Adrenal gland (tissue), 12 donors: ENCODE data around the gene SPTLC1. TPM values are rescaled to one million over a fixed set of nuclear protein-coding genes. Genes with fewer than 3 reads are reported as not detected.
"Not testable (repeated sequence)": the region's sequence is repeated elsewhere in the genome, so short reads cannot be mapped to it uniquely, and the experiment has no call there.

Source experiments
- DNase-seq, 7 donors: peaks; one replicate each; pipeline ENCODE4 v3.0.0-alpha.2; 2019 to 2020
- H3K27ac ChIP-seq, 5 donors: fragments of 200-600 bp; sonication (generic) in 4 of 5; 1 replicate in 3 of 5; 2 replicates in 2 of 5; pipeline versions ENCODE4 v1.5.1 to v1.8.0; 2016 to 2020; ENCODE audit warnings: mild to moderate bottlenecking in 1 of 5
- H3K27me3 ChIP-seq: fragments of 200-600 bp; 2 replicates; pipeline ENCODE4 v1.8.0; 2021
- H3K36me3 ChIP-seq, 2 donors: fragments of 200-600 bp; replicated peaks in 1 of 2; 1 replicate in 1 of 2; 2 replicates in 1 of 2; pipeline versions ENCODE4 v1.5.1 to v1.8.0; 2018 to 2022
- H3K4me1 ChIP-seq, 2 donors: fragments of 200-600 bp; replicated peaks in 1 of 2; 1 replicate in 1 of 2; 2 replicates in 1 of 2; pipeline versions ENCODE4 v1.5.1 to v1.8.0; 2018 to 2021
- H3K4me3 ChIP-seq, 4 donors: fragments of 200-600 bp; sonication (generic) in 3 of 4; one replicate each; pipeline ENCODE4 v1.5.1; 2016 to 2018
- H3K9me3 ChIP-seq, 3 donors: fragments of 200-600 bp; sonication (generic) in 1 of 3; replicated peaks in 1 of 3; 1 replicate in 2 of 3; 2 replicates in 1 of 3; pipeline versions ENCODE4 v1.5.1 to v1.8.0; 2016 to 2021
- POLR2A ChIP-seq, 2 donors: fragments of 450-650 bp; IDR thresholded peaks; one replicate each; pipeline ENCODE4 v1.6.1; 2017; ENCODE audit warnings: antibody characterized with exemption in 2 of 2, mild to moderate bottlenecking in 2 of 2, moderate library complexity in 1 of 2
- WGBS, 4 donors: extraction: QIAGEN DNeasy Blood & Tissue Kit in 2 of 4; methylation state at CpG; one replicate each; pipeline versions ENCODE4 v1.1.5 to v1.1.7; 2013 to 2017; 5-methylcytosine and 5-hydroxymethylcytosine counted together
- intact Hi-C, 2 donors: fragments of 100-400 bp; cut with DNase I; formaldehyde crosslinking; loops; one replicate each; pipeline versions ENCODE4 v1.14.1 to v1.15.0; 2022 to 2023
- polyA plus RNA-seq, 3 donors: library from polyadenylated mRNA; stranded (reverse); fragments of 200-250 nt in 2 of 3; fragments of 350-450 nt in 1 of 3; fragmentation: Illumina TruSeq in 1 of 3; extraction: RNeasy Lipid Tissue Mini Kit (QIAGEN cat#74804) in 1 of 3; gene quantifications; one replicate each; pipeline ENCODE4 v1.2.3, GENCODE V29; 2013 to 2014
- total RNA-seq, 9 donors: library from RNA; depleted of rRNA in 4 of 9; stranded (reverse); fragments of >200 nt in 4 of 9; fragments of 120-200 nt in 1 of 9; fragmentation: NEBNext Ultra II Directional in 1 of 9; extraction: Animal tissue kit (Norgen Biotek cat#: 25700) in 1 of 9; gene quantifications; one replicate each; pipeline versions ENCODE4 v1.1.0 to v1.2.4, GENCODE V29; 2013 to 2023
- TF ChIP-seq, protein P1 (sequence below), 6 experiments: fragments of 450-650 bp in 4 of 6; fragments of 200-600 bp in 2 of 6; sonication (generic) in 1 of 6; IDR thresholded peaks; 1 replicate in 5 of 6; 2 replicates in 1 of 6; pipeline versions ENCODE4 v1.5.1 to v1.8.0; 2016 to 2021; ENCODE audit warnings: antibody characterized with exemption in 6 of 6, mild to moderate bottlenecking in 2 of 6, moderate library complexity in 1 of 6
- donor health status: healthy with polysubstance abuse.
- donor health status: Bipolar disorder and iron deficiency.
- donor health status: DM: yes; HTN: yes; CAD: no.
- donor health status: DM: no; HTN: no; CAD: no.
- donor health status: DM: no; HTN: no; CAD: no.
- donor health status: DM: yes; HTN: yes; CAD: no.

The SPTLC1 gene
- total and polyA plus RNA-seq, 12 donors, result 18.8 to 106 (median 72.9) TPM

DNA sequence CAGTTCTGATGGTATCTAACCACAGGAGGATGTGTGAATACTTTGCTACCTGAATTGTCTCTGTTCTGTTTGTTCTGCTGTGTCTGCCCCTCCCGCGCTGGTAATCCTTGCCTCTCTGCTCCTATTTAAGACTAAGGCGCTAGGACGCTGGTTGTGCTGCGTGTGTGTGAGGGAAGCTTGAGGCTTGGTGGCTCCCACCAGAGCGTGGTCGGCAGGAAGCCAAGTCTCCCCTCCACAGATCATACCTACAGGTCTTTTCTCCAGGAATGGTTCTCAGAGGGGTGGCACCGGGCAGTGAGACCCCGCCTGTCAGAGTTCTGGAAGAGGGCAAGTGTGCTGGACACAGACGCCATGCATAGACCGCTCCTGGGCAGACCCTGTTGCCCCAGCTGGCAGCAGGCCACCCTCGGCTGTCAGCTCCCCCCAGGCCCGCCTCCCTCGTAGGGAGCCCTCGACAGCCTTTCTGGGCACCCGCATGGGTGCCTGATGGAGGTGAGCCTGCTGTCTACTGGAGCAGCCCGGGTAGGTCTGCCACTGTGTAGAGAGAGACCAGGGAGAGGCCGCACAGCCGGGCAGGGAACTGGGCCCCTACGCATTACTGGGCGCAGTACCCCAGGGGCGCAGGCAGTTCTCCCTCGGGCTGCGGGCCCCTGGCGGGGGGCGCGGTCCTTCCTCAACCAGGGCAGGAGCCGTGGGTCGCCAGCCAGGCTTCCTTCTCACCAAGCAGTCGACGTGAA, 111.7 kb downstream of the SPTLC1 start:
- no peak for TF ChIP-seq POLR2A (IDR thresholded peaks at IDR 0.05)
- TF ChIP-seq, protein P1, sequence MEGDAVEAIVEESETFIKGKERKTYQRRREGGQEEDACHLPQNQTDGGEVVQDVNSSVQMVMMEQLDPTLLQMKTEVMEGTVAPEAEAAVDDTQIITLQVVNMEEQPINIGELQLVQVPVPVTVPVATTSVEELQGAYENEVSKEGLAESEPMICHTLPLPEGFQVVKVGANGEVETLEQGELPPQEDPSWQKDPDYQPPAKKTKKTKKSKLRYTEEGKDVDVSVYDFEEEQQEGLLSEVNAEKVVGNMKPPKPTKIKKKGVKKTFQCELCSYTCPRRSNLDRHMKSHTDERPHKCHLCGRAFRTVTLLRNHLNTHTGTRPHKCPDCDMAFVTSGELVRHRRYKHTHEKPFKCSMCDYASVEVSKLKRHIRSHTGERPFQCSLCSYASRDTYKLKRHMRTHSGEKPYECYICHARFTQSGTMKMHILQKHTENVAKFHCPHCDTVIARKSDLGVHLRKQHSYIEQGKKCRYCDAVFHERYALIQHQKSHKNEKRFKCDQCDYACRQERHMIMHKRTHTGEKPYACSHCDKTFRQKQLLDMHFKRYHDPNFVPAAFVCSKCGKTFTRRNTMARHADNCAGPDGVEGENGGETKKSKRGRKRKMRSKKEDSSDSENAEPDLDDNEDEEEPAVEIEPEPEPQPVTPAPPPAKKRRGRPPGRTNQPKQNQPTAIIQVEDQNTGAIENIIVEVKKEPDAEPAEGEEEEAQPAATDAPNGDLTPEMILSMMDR (IDR thresholded peaks at IDR 0.05), result no peak
- Histone ChIP-seq H3K27ac (no peak overlapping the region), H3K36me3 (no peaks in the 10 kb centered on the region), H3K4me3 (no peak overlapping the region), H3K4me1 (no peaks in the 10 kb centered on the region), H3K27me3 (no peaks in the 10 kb centered on the region), H3K9me3 (no peaks in the 10 kb centered on the region)
- intact Hi-C loops, result no loop called here
- 86 to 97% (median 92%) methylated on average over 15 to 31 of the region's 31 CpGs for WGBS, 4 donors
- DNase-seq, result no peak

DNA sequence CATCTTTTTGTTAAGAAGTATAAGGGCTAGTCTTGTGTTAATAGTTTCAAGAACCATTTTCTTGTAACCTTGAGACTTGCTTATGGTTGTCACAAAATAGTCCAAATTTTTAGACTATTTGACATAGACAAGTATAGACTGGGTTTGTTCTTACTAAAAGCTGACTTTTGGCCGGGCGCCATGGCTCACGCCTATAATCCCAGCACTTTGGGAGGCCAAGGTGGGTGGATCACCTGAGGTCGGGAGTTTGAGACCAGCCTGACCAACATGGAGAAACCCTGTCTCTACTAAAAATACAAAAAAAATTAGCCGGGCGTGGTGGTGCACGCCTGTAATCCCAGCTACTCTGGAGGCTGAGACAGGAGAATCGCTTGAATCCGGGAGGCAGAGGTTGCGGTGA, 113.3 kb downstream of the SPTLC1 start:
- WGBS, 4 donors, result 89 to 94% (median 91%) methylated on average over 10 of the region's 10 CpGs
- DNase-seq, H3K36me3 ChIP-seq, H3K4me3 ChIP-seq, H3K27ac ChIP-seq, H3K9me3 ChIP-seq, H3K27me3 ChIP-seq, intact Hi-C loops, H3K4me1 ChIP-seq: not testable (repeated sequence)

DNA sequence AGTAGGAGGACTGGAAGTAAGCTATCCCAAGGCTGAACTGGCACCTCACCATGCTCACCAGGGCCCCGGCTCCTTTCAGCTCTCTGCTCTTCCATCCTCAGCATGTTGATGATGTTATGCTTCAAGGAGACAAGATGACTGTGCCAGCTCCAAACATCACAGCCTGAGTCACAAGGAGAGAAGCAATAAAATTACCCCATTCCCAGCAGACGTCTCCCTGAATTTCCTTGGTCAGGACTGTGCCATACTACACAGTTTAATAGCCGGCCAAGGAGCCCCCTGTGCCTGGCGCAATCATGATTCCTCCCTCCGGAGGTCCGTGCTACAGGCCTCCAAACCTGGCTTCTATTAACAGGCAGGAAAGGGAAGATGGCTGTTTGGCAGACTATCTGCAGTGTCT, 114.0 kb downstream of the SPTLC1 start:
- no peaks in the 10 kb centered on the region for H3K27me3 ChIP-seq
- peak in 1 of 7 donors; percentile 12 for DNase-seq
- H3K4me3 ChIP-seq, result no peak overlapping the region
- H3K4me1 ChIP-seq, result no peaks in the 10 kb centered on the region
- intact Hi-C loops, result no loop called here
- no peak overlapping the region for H3K27ac ChIP-seq
- no peaks in the 10 kb centered on the region for H3K9me3 ChIP-seq
- no peaks in the 10 kb centered on the region for H3K36me3 ChIP-seq
- TF ChIP-seq, protein P1 (IDR thresholded peaks at IDR 0.05), result no peak
- no peak for TF ChIP-seq POLR2A (IDR thresholded peaks at IDR 0.05)
- 62 to 78% (median 70%) methylated on average over 6 of the region's 6 CpGs for WGBS, 4 donors

DNA sequence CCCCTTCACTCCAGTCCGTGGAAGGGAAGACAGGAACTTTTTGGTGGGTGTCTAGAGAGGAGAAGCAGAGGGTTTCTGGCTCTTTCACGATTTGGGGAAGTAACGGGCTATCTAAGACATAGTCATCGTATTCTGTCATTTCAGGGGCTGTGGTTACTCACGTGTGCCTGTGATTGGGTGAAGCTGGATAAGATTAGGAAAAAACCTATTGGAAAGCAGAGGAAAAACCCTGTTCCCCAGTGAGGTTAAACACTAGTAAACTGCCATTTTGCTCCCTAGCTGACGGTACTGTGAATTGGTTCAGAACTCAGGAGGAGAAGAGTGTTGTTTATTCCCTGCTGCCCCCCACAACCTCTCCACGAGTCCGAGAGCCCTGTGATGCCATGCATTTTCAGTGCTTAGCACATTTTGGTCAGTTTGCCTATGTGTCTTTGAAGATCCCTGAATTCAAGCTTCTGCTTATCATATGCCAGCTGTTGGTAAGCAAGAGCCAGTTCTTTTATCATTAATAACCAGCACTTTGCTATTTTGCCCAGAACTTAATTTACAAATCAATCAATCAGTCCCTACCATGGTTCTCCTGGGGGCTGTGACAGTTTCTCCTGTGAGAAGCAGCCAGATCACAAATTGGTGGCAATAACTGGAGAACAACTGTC, 120.1 kb downstream of the SPTLC1 start:
- Histone ChIP-seq H3K27ac (no peak overlapping the region), H3K4me3 (no peak overlapping the region), H3K27me3 (no peaks in the 10 kb centered on the region), H3K9me3 (no peaks in the 10 kb centered on the region), H3K36me3 (no peaks in the 10 kb centered on the region), H3K4me1 (no peaks in the 10 kb centered on the region)
- WGBS, 4 donors, result 33 to 50% (median 35%) methylated on average over 8 of the region's 8 CpGs
- TF ChIP-seq, protein P1 (IDR thresholded peaks at IDR 0.05), result no peak
- no peak for TF ChIP-seq POLR2A (IDR thresholded peaks at IDR 0.05)
- DNase-seq, result no peak
- intact Hi-C loops, result no loop called here
